D721Med (cell line): Measurements from ENCODE around the gene CADM1.

Experiments used
- DNase-seq: peaks from one replicate; pipeline ENCODE4 v3.0.0; 2011; ENCODE audit warnings: low spot score; ENCODE audit not compliant: insufficient read length
- FAIRE-seq: peaks from 2 replicates; lab custom pipeline; 2011; peaks lifted over from hg19 to GRCh38; lab: Jason Lieb, UNC
- TF ChIP-seq, protein P1 (sequence below): IDR thresholded peaks from 2 replicates; pipeline ENCODE4 v1.5.1; 2012; ENCODE audit warnings: mild to moderate bottlenecking, control low read depth; ENCODE audit not compliant: insufficient read depth; ENCODE audit errors: missing control alignments

CADM1 gene

DNA sequence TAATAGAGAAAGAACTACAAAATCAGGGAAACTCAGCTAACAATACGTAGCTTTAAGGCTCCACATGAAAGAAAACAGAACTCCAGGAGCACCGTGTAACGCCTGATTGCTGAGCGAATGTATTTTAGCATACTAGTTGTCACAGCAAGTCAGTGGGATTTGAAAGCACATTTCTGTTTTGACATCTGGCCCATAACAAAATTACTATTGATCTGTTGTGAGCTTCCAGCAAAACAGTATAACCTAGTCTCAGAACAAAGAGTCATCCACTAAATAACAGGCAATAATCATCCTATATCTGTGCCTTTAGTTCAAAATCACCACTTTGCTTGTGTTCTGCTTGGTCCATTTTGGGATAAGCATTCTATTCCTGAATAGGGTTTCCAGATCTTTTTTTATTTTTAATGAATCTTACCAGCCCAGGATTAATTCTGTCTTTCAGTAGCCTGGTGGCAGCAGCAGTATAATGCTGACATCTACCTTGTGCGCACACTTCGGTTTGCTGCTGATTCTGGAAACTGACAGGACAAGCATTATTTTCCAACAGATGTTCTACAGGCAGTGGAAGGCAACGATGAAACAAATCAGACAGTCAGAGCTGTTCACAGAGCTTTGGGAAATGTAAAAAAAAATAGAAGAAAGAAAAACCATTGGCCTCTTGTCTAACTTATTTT, 66.2 kb downstream of the CADM1 start:
- no peak for DNase-seq
- FAIRE-seq, result peak; percentile 88
- TF ChIP-seq, protein P1, sequence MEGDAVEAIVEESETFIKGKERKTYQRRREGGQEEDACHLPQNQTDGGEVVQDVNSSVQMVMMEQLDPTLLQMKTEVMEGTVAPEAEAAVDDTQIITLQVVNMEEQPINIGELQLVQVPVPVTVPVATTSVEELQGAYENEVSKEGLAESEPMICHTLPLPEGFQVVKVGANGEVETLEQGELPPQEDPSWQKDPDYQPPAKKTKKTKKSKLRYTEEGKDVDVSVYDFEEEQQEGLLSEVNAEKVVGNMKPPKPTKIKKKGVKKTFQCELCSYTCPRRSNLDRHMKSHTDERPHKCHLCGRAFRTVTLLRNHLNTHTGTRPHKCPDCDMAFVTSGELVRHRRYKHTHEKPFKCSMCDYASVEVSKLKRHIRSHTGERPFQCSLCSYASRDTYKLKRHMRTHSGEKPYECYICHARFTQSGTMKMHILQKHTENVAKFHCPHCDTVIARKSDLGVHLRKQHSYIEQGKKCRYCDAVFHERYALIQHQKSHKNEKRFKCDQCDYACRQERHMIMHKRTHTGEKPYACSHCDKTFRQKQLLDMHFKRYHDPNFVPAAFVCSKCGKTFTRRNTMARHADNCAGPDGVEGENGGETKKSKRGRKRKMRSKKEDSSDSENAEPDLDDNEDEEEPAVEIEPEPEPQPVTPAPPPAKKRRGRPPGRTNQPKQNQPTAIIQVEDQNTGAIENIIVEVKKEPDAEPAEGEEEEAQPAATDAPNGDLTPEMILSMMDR, result no peak

DNA sequence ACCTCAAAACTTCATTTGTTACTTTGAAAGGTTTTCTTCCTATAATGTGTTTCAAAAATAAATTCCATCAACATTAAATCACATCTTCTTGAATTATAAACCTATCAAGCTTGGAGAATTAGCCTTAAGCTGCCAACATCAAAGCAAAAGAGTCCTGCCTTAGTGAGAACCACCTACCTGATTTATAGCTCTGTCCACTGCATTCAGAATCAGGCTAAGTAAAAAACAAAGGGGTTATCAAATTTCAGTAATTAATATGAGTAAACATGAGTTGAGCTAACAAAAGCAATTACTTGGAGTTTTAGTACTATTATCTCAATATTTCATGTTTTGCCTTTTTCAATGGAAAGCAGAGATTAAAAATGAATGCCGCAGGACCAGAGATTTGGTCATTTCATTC, 73.9 kb downstream of the CADM1 start:
- FAIRE-seq (no peak), DNase-seq (no peak)
- TF ChIP-seq, protein P1, result no peak

DNA sequence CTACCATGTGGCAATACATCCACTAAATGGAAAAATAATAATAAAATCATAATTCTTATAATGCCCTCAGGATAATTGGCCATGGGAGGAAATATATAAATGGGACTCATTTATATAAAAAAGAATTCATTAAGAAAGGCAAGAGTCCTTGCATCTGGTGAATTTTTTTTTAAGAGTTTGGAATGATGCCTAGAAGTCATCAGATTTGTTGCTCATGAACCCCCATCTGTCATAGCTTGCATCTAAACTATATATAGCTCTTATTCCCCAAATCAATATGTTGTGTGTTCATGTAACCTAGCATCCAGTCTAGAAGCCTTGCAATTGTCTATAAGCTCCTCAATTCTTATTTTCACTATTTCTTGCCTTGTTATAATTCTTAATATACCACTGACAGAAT, 75.9 kb downstream of the CADM1 start:
- TF ChIP-seq, protein P1, result no peak
- DNase-seq (no peak), FAIRE-seq (no peak)

DNA sequence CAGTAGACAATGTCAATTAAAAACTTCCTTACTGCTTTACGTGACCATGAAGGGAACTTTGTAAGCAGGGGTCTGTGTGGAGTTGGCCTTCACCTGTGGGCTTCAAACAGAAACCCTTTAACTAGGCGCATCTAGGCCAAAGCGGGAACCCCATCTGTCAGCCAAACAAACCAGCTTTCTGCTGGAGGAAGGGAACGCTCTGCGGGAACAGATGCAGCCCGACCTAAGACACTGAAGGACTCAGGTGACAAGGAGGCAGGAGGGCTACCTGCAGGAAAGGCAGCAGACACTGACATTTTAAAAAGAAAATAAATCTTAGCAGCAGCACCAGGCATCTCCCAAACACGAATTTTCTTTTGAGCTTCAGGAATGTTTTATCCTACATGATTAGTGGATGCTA, 78.4 kb downstream of the CADM1 start:
- FAIRE-seq (no peak), DNase-seq (no peak)
- TF ChIP-seq, protein P1, result no peak

DNA sequence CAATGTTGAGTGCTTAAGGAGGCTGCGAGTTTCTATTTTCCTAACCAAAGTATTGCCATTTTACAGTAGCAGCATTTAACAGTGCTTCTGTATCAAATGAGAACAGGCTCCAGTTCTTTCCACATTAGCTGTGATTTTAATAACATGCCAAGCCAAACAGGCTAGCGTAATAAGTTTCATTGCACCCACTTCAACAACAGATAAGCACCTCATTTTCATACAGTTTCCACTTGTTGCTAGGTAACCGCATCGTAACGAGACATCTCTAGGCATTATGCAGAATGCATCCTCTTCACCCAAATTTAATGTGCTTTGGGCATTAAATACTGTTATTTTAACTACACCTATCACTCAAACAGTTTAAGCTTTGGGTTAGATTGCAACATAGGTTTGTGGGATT, 79.0 kb downstream of the CADM1 start:
- FAIRE-seq (no peak), DNase-seq (no peak)
- TF ChIP-seq, protein P1, result no peak

DNA sequence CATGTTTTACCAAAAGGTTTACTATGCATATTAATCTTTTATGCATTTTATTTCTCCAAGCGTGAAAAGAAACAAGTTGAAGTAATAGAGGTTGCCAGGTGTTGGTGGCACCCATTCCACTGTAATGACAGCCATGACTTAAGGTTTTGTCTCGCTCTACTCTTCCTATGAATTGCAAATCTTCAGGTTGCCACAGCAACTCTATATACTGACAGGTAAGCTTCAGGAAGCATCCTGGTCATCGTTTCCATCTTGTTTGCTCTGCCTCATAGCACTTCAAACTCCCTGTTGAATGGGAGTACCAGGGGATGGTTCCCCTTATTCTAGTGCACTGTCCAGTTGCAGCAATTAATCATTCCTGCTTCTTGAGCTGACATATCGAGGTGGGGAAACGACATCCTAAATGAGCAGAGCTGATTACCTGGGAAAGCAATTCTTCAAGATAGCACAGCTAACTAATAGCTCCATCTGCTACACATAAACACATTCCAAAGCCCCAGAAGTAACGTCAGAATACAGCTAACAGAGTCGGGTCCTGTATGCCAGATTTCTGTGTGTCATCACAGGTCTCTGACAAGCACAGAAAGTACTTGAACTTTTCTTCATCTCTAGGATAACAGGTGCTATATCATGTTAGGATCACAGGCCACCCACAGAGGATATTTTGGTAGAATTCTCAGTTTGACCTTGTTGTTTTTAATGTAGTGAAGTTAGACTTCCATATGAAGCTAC, 80.3 kb downstream of the CADM1 start:
- FAIRE-seq (peak; percentile 51), DNase-seq (no peak)
- TF ChIP-seq, protein P1, result no peak

DNA sequence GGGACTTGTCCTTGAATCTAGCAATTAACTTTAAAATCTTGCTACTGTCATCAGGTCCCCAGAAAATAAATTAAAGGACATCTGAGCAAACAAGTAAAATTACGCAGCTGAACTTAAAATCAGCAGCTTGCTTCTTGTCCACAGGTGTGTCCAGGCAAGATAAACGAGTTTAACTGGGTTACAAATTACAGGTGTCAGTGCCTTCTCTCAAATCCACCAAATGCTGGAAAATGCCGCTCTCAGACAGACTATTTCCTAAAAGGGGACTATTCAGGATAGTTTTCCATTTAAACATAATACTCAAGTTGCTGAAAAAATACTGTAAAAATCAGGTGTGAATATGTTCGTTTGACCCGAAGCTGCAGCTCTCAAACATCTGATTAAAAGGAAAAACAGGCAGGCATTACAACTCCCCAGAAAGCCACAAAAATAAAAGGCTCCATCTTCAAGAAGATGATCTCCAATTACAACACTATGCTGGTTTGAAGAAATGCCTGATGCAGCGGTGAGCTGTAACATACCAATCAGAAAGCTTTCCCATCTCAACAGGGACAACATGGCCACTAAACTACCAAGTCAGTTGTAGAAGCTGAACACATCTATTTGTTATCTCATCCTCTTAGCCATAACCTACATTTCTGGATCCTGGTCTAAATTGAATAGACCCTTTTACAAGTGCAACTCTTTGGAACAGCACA, 82.1 kb downstream of the CADM1 start:
- DNase-seq (no peak), FAIRE-seq (no peak)
- TF ChIP-seq, protein P1, result no peak
